ENCODE measurements around the gene KHSRP. TPM values are rescaled to one million over a fixed set of nuclear protein-coding genes. Genes with fewer than 3 reads are reported as not detected.

The KHSRP gene
- total RNA-seq, 1 experiment from 2014 or later = 270 TPM

Small RNA genes within 50 kb of the gene (small RNA-seq; reads per million reads assigned to genes)
- gene MIR6790 (not detected), gene MIR6885 (not detected)

Other genes with a start within 250 kb of the KHSRP start
- 18.0 and 30.0 TPM in 2 replicates for gene MLLT1, start 144.8 kb downstream of the KHSRP start, total RNA-seq (2014; rRNA removed; shearing (Covaris generic))
- not detected in 2 replicates for gene ACER1, start 91.2 kb downstream of the KHSRP start, total RNA-seq (2014; rRNA removed; shearing (Covaris generic))
- 141 and 155 TPM in 2 replicates for gene CLPP, start 63.3 kb downstream of the KHSRP start, total RNA-seq (2014; rRNA removed; shearing (Covaris generic))
- 15.0 and 20.3 TPM in 2 replicates for gene ALKBH7, start 52.0 kb downstream of the KHSRP start, total RNA-seq (2014; rRNA removed; shearing (Covaris generic))
- gene PSPN, start 48.9 kb downstream of the KHSRP start, total RNA-seq (2014; rRNA removed; shearing (Covaris generic)) = 1.5 and 2.0 TPM in 2 replicates
- 68.4 and 73.1 TPM in 2 replicates for gene GTF2F1, start 31.6 kb downstream of the KHSRP start, total RNA-seq (2014; rRNA removed; shearing (Covaris generic))
- gene SLC25A41, start 9.0 kb upstream of the KHSRP start, total RNA-seq (2014; rRNA removed; shearing (Covaris generic)) = 0.18 TPM in 1 of 2 replicates, not detected in the other
- 34.8 and 39.5 TPM in 2 replicates for gene SLC25A23, start 35.0 kb upstream of the KHSRP start, total RNA-seq (2014; rRNA removed; shearing (Covaris generic))
- gene CRB3, start 39.5 kb upstream of the KHSRP start, total RNA-seq (2014; rRNA removed; shearing (Covaris generic)) = not detected in 2 replicates
- gene DENND1C, start 57.0 kb upstream of the KHSRP start, total RNA-seq (2014; rRNA removed; shearing (Covaris generic)) = 0.06 TPM in 1 of 2 replicates, not detected in the other
- gene TUBB4A, start 77.5 kb upstream of the KHSRP start, total RNA-seq (2014; rRNA removed; shearing (Covaris generic)) = 0.60 and 1.9 TPM in 2 replicates
- gene TNFSF9, start 106.2 kb upstream of the KHSRP start, total RNA-seq (2014; rRNA removed; shearing (Covaris generic)) = 35.7 and 45.9 TPM in 2 replicates
- gene CD70, start 166.3 kb upstream of the KHSRP start, total RNA-seq (2014; rRNA removed; shearing (Covaris generic)) = 136 and 156 TPM in 2 replicates
- not detected in 2 replicates for gene TNFSF14, start 245.3 kb upstream of the KHSRP start, total RNA-seq (2014; rRNA removed; shearing (Covaris generic))